H7 (cell line): ENCODE data around the gene TSEN54. TPM values are rescaled to one million over a fixed set of nuclear protein-coding genes. Genes with fewer than 3 reads are reported as not detected.
A peak's percentile ranks its signal among the peaks of the same experiment; 100 is the strongest.

Source experiments
- DNase-seq: peaks from one replicate; pipeline ENCODE4 v3.0.0; 2012
- H3K27me3 ChIP-seq: 2 replicates; pipeline ENCODE4 v1.6.0; 2011; ENCODE audit warnings: mild to moderate bottlenecking, low read length; ENCODE audit not compliant: control insufficient read depth, insufficient read depth
- H3K36me3 ChIP-seq: replicated peaks from 2 replicates; pipeline ENCODE4 v1.5.1; 2011; ENCODE audit warnings: low read length; ENCODE audit not compliant: control insufficient read depth, insufficient read depth
- H3K4me3 ChIP-seq: 2 replicates; pipeline ENCODE4 v1.5.1; 2011; ENCODE audit warnings: low read depth, mild to moderate bottlenecking, control low read depth, low read length, moderate library complexity; ENCODE audit not compliant: insufficient read depth
- total RNA-seq: library from RNA; depleted of rRNA; stranded (reverse); fragments of >200 nt; shearing (Covaris generic); gene quantifications from 2 replicates; pipeline ENCODE4 v1.2.3, GENCODE V29; 2014

TSEN54 gene
- total RNA-seq, 1 experiment from 2014 or later: 49.4 TPM

DNA sequence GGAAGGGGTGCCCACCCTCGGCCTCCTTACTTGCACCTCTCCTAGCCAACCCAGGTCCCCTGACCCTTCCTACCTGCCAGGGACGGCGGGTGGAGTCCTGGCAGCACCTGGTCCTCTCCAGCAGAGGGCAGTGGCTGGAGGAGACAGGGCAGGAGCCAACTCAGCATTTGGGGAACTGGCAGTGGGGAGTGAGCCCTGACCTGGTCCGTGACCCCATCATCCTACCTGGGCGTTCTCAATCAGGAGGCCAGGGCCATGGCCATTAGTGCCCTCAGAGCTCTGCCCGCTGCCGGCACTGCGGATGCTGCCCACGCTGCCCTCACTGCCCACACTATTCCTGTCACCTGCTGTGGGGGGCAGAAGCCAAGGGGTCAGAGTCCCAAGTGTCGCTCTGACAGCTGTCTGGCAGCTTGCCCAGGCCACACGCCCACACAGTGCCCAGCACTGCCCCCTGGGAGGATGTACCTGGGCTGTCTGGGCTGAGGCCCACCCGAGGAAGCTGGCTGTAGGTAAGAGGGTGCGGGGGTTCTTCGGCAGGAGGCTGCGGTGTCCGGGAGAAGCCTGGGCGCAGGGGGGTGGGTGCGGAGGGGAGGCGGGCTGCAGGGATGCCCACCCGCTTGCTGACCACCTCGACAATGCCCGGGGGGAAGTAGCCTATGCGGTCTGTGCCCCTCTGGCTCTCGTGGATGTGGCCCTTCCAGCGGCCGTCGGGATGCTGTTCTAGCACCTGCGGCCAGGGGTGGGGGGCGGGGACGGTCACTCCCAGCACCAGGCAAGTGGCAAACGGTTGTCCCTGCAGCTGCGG lies 11.8 kb upstream of the TSEN54 start:
- Histone ChIP-seq H3K4me3 (no peak overlapping the region), H3K27me3 (no peaks in the 10 kb centered on the region), H3K36me3 (peaks cover 2% of the 10 kb centered on the region)
- DNase-seq: peak; percentile 96

DNA sequence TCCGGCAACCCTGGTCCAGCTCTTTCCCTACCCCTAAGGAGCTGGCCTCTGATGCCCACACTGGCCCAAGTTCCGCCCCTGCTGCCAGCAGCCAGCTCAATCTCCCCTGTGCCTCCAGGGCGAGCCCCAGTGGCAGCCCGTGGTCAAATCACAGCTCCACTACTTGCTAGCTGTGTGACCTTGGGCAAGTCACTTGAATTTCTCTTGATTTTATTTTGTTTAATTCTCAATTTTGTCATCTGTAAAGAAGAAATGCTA lies 11.2 kb upstream of the TSEN54 start:
- DNase-seq: no peak
- no peaks in the 10 kb centered on the region for H3K27me3 ChIP-seq
- no peak overlapping the region for H3K4me3 ChIP-seq
- peaks cover 2% of the 10 kb centered on the region for H3K36me3 ChIP-seq

DNA sequence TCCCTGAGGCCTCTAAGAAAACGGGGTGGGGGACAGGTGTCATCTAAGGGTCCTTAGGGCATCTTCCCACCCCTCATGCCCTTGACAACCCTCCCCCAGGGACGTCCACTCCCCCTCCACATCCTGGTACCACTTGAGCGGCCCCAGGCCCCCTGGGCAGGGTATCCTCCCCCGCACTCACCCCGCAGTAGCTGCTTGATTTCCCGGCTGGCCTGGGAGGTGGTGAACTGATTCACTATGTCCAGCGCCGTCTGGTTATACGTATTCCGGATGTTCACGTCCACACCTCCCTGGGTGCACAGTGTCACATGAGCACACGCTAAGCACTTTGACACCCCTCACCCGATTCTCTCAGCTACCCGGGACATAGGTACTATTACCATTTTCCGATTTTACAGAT lies 10.7 kb upstream of the TSEN54 start:
- no peaks in the 10 kb centered on the region for H3K27me3 ChIP-seq
- no peak overlapping the region for H3K4me3 ChIP-seq
- DNase-seq: no peak
- peaks cover 2% of the 10 kb centered on the region for H3K36me3 ChIP-seq

DNA sequence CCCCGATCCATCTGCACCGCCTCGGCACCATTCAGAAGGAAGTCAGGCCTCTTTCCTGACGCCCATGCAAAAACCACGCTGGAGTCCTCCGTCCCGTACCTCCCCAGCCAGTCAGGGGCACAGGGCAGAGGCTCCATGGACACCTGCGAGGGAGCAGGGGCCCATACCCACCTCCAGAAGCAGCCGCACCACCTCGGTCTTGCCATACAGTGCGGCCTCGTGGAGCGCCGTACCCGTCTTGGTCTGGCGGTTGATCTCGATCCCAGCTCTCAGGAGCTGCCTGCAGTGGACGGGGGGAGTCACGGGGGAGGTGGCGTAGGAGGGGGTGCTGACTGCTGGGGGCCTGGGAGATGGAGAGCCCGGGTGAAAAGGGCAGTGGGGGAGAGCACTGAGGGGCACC lies 10.2 kb upstream of the TSEN54 start:
- Histone ChIP-seq H3K4me3 (no peak overlapping the region), H3K36me3 (peaks cover 2% of the 10 kb centered on the region), H3K27me3 (no peaks in the 10 kb centered on the region)
- no peak for DNase-seq

DNA sequence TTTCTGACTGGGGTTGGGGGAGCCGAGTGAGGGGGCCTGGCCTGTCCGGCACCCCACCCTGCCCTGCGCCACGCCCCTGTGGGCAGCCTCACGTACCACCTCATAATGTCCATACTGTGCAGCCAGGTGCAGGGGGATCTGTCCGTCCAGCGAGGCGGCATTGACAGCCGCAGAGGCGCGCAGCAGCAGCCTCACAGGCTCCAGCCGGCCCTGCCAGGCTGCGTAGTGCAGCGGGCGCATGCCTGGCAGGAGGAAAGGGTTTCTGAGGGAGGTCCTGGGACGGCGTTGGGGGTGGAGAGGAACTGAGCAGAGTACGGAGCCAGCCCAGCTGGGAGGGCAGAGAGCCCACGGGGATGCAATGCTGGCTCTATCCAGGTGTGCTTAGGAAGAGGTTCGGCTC lies 9.4 kb upstream of the TSEN54 start:
- Histone ChIP-seq H3K4me3 (no peak overlapping the region), H3K36me3 (peaks cover 2% of the 10 kb centered on the region), H3K27me3 (no peaks in the 10 kb centered on the region)
- no peak for DNase-seq

DNA sequence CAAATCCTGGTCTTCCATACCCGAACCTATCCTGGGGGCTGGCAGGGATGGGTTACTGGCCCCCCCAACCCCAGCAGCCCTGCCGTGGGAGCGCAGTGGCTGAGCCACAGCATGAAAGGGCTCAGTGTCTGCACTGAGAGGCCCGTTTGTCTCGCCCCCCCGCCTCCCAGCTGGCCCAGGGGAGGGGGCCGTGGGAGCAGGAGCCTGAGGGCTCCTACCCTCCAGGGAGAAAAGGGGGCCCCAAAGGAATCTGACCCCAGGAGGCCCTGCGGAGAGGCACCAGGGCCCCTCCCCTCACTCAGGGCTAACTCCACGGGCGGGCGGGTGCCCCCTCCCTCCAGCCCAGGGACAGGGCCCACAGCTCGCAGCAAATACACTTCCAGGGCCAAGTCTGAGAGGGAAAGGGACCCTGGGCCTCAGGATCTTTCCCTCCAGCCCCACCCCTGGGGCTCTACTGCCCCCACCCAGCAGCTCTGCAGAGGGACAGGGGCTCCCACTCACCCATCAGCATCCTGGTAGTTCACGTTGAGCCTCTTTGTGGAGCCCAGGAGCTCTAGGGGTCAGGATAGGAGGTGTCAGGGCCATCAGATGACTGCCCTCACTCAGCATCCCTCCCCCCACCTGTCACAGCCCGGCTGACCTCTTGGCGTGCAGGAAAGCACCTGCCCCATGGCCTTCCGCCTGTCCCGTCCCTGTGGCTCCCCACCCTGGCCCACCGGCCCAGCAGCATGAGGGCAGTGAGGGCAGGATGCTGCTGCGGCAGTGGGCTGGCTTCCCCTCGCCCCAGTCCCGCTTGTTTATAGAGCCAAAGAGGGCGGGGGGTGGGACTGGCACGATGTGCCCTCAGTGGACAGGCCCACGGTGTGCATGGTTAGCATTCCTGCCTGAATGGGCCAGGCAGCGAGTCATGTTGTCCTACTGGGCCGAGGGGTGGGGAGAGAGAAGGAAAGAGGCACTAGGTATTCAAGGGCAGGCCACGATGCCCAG lies 8.3 kb upstream of the TSEN54 start:
- H3K36me3 ChIP-seq: peaks cover 4% of the 10 kb centered on the region
- no peak for DNase-seq
- H3K4me3 ChIP-seq: no peak overlapping the region
- no peaks in the 10 kb centered on the region for H3K27me3 ChIP-seq

DNA sequence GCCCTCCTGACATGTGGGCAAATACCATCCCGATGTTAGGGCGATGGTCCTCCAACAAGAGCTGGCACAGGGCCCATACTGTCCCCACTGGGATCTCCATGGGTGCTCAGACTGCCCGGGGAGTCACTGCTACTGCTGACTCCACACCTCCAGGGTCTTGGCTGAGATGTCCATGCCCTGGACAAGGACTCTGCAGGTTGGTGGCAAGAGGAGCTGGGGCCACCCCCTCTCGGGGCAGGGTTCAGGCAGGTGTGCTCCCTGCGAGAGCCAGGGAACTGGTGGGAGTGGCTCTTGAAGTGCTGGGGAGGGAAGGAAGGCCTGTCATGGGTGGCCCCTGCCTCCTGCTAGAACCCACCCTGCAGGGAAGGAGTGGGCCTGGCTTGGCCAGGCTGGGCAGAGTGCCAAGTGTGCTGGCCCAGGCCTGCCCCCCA lies 7.4 kb upstream of the TSEN54 start:
- DNase-seq: no peak
- peaks cover 7% of the 10 kb centered on the region for H3K36me3 ChIP-seq
- no peak overlapping the region for H3K4me3 ChIP-seq
- H3K27me3 ChIP-seq: no peaks in the 10 kb centered on the region

DNA sequence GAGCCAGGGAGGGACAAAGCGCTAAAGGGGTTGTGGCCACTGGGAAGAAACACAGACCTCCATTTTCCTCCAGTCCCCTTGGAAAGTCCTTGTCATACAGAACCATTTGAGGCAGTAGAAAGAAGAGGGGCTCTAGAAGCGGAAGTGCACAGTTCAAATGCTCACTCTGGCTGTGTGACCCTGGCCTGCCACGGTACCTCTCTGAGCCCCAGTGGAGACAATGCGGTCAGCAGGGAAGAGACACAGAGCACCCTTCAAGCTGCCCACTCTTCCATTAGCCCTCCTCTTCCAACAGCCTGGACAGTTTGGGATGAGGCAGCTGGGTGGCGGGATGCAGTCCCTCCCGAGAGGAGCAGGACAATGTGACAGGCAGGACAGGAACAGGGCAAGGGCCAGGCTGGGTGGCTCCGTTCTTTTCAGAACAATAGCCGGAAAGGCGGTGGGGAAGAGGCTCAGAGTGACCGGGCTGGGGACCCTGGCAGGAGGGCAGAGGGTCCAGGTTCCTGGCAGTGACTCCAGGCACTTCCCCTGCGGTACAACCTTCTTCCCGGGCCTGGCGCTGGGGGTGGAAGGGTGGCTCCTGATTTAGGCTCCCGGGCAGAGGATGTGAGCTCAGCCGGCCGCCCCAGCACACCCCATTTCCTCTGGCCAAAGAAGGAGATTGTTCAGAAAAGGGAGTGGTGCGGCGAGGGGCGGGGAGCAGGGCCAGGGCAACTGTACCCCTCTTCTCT lies 6.6 kb upstream of the TSEN54 start:
- no peak for DNase-seq
- H3K27me3 ChIP-seq: no peaks in the 10 kb centered on the region
- peaks cover 7% of the 10 kb centered on the region for H3K36me3 ChIP-seq
- no peak overlapping the region for H3K4me3 ChIP-seq

DNA sequence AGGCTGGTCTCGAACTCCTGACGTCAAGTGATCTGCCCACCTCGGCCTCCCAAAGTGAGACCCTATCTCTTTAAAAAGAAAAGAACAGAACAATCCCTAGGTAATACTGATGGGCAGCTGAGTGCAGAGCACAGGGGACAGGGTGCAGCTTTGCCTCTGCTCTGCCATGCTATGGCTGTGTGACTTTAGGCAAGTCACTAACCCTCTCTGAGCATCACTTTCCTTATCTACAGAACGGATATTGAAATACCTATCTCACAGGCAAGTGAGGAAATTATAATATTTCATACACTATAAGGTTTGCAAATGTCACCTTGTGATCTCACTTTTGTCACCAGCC lies 5.1 kb upstream of the TSEN54 start:
- H3K36me3 ChIP-seq: peaks cover 7% of the 10 kb centered on the region
- no peaks in the 10 kb centered on the region for H3K27me3 ChIP-seq
- no peak for DNase-seq
- H3K4me3 ChIP-seq: no peak overlapping the region

DNA sequence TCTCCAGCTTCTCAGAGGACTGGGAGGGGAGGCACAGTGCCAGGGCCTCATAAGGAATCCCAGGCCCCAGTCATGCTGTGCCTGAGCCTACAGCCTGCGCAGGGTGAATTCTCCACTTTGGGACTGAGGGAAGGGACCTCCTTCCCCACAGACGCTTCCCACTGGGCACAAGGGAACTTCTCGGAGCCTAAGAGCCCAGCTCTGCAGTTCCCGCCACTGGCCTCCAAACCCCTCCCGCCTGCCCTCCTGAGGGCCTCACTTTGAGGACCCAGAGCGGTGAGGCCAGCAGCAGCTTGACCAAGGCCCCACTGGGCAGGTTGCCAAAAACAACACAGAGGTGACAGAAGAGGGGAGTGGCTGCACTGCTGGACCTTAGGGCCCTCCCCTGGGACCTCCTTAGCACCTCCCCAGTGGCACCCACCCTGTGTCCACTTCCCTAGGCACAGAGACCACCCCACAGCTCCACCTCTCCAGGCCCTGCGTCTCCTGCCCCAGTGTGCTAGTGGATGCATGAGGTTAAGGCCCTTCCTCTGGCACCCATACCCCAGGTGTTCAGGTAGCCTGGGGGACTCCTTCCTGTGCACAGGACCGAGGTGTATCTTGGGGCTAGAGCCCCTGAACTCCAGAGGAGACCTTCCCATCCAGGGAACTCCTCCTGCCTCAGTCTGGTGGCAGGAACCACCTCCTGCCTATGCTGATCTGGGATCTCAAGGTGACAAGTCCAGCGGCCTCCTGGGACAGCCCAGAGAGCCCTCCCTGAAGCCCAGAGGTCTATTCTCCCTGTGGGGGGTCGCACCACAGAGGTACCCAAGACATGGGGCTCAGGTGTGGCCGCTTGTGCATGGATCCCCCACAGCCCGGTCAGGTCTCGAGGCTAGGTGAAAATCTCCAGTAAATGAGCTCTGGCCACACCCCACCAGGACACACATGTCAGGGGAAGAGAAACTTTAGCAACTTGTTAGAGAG lies 4.4 kb upstream of the TSEN54 start:
- no peak for DNase-seq
- Histone ChIP-seq H3K4me3 (no peak overlapping the region), H3K36me3 (peaks cover 7% of the 10 kb centered on the region), H3K27me3 (no peaks in the 10 kb centered on the region)

DNA sequence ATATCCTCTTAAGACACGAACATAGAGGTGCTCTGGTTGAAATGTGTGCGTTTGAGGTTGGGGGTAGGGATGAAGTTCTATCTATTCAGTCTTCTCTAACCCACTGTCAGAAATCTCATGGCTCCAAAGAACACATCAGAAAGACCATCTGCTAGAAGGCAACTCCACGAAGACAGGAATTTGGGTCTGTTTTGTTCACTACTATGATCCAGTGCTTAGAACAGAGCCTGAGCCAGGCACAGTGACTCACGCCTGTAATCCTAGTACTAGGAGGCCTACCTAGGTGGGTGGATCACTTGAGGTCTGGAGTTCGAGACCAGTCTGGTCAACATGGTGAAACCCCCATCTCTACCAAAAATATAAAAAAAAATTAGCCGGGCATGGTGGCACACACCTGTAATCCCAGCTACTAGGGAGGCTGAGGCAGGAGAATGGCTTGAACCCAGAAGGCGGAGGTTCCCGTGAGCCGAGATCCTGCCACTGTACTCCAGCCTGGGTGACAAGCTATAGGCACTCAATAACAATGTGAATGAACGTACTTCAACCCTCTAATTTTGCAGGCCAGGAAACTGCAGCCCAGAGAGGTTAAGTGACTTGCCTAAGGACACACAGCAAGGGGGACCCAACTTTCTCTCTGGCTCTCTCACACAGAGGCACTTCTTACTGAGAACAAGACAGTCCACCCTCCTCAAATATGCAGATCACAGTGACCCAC lies 3.2 kb upstream of the TSEN54 start:
- Histone ChIP-seq H3K4me3 (no peak overlapping the region), H3K27me3 (no peaks in the 10 kb centered on the region; the same call in 1 of the 2 replicates), H3K36me3 (peaks cover 7% of the 10 kb centered on the region)
- no peak for DNase-seq

DNA sequence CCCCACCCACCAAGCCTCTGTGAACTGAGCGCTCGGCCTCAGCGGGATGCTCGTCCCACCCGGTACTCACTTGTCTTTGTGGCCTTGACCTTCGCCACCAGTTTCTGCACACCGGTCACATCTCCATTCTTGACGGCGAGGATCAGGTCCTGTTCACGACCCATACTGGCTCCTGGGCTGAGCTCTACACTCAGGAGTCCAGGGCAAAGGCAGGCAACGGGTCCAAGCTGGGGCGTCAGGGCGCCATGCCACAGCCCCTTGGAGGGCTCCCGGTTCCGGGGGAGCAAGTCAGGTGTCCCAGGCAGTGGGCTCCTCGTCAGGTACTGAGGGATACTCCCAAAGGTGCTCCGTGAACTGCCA lies 2.7 kb upstream of the TSEN54 start:
- no peak for DNase-seq
- H3K27me3 ChIP-seq: no peaks in the 10 kb centered on the region; the same call in 1 of the 2 replicates
- peaks cover 9% of the 10 kb centered on the region for H3K36me3 ChIP-seq
- H3K4me3 ChIP-seq: no peak overlapping the region

DNA sequence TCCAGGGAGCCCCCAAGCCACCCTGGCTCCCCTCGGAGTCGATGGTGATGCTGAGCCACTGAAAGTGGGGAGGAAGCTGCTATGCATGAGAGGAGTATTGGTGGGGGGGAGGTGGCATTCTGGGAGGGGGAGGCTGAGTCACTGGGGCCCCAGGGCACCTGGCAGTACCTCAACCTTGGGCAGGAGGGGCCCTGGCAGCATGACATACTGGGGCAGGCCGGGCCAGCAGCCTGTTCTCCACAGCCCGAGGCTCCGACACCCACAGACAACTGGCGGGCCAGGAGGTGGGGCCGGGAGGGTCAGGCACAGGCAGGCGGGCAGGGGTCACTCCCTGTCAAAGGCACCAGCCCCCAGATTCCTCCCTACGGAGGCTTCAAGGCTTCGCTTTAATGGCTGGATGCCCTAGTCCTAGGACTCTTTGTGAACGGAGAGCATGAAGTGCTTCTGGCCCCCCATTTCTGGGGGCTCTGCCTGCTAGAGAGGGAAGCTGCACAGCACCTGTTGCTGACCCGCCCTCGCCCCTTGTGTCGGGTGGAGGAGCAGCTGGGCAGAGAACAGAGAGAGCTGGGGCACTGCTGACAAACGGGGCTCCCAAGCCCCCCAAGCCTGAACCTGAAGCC lies 1.9 kb upstream of the TSEN54 start:
- Histone ChIP-seq H3K4me3 (peak overlapping the region; percentile 97), H3K27me3 (no peaks in the 10 kb centered on the region; the same call in 1 of the 2 replicates), H3K36me3 (peaks cover 8% of the 10 kb centered on the region)
- DNase-seq: no peak
